NOMO-1 treated with DMSO at 0.1 percent for 48 hours (cell line): ENCODE measurements around the gene SH3BP2.

ENCODE experiments used
- DNase-seq: peaks from one replicate; lab custom pipeline; 2025; ENCODE audit not compliant: unreplicated experiment; lab: John Stamatoyannopoulos, UW

SH3BP2 gene

GRCh38 chr4:2790583-2791517, 2.0 kb upstream of the SH3BP2 start:
- DNase-seq: no peak

GRCh38 chr4:2791518-2792395, 1.1 kb upstream of the SH3BP2 start:
- DNase-seq: no peak

- no peak for DNase-seq
These were observed 532 bp upstream of the SH3BP2 start for GRCh38 chr4:2792396-2792710.

- peak; percentile 30 for DNase-seq
These were observed 951 bp downstream of the SH3BP2 start for GRCh38 chr4:2793586-2794485.

GRCh38 chr4:2794486-2795299, 1.8 kb downstream of the SH3BP2 start:
- peak; percentile 21 for DNase-seq

GRCh38 chr4:2795300-2795892, 2.5 kb downstream of the SH3BP2 start:
- no peak for DNase-seq

GRCh38 chr4:2795893-2796848, 3.3 kb downstream of the SH3BP2 start:
- DNase-seq: no peak

- no peak for DNase-seq
These were observed 4.1 kb downstream of the SH3BP2 start for GRCh38 chr4:2796849-2797544.

- DNase-seq: no peak
These were observed 4.8 kb downstream of the SH3BP2 start for GRCh38 chr4:2797545-2798305.

- peak; percentile 16 for DNase-seq
These were observed 5.7 kb downstream of the SH3BP2 start for GRCh38 chr4:2798399-2799223.

GRCh38 chr4:2799224-2799911, 6.5 kb downstream of the SH3BP2 start:
- DNase-seq: peak; percentile 18

- DNase-seq: no peak
These were observed 7.2 kb downstream of the SH3BP2 start for GRCh38 chr4:2799971-2800690.

GRCh38 chr4:2800691-2801596, 8.1 kb downstream of the SH3BP2 start:
- peak; percentile 93 for DNase-seq
